Mammary epithelial cell (primary cell): ENCODE data around the gene NPAS3.

Experiments
- EZH2 ChIP-seq: IDR thresholded peaks from 2 replicates; pipeline ENCODE4 v1.6.1; 2012; ENCODE audit warnings: low read length, inconsistent platforms, borderline replicate concordance
- TF ChIP-seq, protein P1 (sequence below), 2 donors: IDR thresholded peaks in 1 of 2; conservative IDR thresholded peaks in 1 of 2; 2 replicates each; pipeline ENCODE4 v1.5.1; 2011 to 2012; ENCODE audit warnings: inconsistent platforms in 2 of 2, low read length in 2 of 2, mild to moderate bottlenecking in 2 of 2, control low read depth in 1 of 2, low read depth in 1 of 2; ENCODE audit not compliant: insufficient read depth in 1 of 2; ENCODE audit errors: extremely low read depth in 1 of 2

GRCh38 chr14:33484264-33484663 lies 545.6 kb downstream of the NPAS3 start:
- no peak for TF ChIP-seq EZH2
- TF ChIP-seq, protein P1, sequence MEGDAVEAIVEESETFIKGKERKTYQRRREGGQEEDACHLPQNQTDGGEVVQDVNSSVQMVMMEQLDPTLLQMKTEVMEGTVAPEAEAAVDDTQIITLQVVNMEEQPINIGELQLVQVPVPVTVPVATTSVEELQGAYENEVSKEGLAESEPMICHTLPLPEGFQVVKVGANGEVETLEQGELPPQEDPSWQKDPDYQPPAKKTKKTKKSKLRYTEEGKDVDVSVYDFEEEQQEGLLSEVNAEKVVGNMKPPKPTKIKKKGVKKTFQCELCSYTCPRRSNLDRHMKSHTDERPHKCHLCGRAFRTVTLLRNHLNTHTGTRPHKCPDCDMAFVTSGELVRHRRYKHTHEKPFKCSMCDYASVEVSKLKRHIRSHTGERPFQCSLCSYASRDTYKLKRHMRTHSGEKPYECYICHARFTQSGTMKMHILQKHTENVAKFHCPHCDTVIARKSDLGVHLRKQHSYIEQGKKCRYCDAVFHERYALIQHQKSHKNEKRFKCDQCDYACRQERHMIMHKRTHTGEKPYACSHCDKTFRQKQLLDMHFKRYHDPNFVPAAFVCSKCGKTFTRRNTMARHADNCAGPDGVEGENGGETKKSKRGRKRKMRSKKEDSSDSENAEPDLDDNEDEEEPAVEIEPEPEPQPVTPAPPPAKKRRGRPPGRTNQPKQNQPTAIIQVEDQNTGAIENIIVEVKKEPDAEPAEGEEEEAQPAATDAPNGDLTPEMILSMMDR (conservative IDR thresholded peaks at IDR 0.05 in 1 of 2, IDR thresholded peaks at IDR 0.05 in 1 of 2; ENCODE audit: extremely low read depth in 1 of 2, insufficient read depth in 1 of 2, low read depth in 1 of 2, low read length in 2 of 2) = no peak
